AG20443 (cell line): ENCODE measurements around the gene B3GAT1.
A peak's percentile ranks its signal among the peaks of the same experiment; 100 is the strongest.

ENCODE experiments used
- DNase-seq: peaks from one replicate; pipeline ENCODE4 v3.0.0; 2012; ENCODE audit warnings: low spot score, mixed read lengths

B3GAT1 gene

DNA sequence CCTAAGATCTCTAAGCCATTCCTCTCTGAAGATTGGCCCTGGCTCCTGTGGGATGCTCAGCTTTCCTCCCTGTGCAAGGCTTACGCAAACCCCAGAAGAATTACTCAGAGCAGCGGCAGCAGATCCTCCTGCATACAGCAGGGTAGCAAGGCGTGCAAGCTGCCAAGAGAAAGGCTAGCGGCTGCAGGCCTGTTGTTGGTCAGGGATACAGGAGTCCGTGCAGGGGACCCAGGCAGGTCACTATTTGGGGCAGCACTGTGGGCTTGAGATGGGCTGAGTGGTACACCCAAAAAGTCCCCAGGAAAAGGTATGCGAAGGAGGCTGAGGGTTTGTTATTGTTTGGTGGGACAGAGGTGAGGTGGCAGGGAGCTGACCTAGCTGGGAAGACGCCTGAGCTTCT is 78.7 kb downstream of the B3GAT1 start:
- peak; percentile 32 for DNase-seq

DNA sequence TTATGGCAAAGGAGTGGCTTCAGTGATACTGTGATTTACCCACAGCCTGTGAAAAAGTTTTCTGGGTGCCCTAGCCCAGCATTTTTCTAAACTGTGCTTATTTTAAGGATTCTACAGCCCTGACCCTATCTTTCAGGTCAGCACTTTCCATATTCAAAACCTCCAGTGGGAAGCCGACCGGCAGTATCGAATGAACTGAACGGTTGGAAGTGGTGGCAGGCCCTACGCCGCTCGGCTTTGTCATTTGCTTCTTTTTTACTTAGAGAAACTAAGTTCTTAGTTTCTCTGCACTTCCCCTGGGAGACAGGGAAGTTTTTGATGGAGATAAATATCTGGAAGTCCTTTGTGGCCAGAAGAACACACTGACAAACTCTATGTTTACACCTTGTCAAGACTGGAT is 79.3 kb downstream of the B3GAT1 start:
- no peak for DNase-seq

DNA sequence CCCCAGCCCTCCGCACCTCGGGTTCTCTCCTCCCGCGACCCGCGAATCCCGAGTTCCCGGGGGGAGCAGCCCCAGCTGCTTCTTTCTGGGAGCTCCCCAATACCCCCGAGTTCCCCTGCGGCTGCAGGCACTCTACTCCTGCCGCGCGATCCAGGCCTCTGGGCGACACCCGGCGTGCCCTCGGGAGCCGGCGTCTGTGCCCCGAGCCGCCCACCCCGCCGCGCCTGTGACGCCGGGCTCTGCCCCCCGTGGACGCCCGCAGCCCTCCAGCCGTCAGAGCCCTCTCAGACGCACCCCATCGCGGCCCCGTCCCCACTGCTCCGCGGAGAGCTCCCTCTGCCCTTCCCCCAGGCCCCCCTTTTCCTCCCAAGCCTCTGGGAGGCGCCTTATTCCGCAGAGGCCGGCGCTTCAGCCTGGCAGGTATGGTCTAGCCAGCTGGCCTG is 79.8 kb downstream of the B3GAT1 start:
- no peak for DNase-seq

DNA sequence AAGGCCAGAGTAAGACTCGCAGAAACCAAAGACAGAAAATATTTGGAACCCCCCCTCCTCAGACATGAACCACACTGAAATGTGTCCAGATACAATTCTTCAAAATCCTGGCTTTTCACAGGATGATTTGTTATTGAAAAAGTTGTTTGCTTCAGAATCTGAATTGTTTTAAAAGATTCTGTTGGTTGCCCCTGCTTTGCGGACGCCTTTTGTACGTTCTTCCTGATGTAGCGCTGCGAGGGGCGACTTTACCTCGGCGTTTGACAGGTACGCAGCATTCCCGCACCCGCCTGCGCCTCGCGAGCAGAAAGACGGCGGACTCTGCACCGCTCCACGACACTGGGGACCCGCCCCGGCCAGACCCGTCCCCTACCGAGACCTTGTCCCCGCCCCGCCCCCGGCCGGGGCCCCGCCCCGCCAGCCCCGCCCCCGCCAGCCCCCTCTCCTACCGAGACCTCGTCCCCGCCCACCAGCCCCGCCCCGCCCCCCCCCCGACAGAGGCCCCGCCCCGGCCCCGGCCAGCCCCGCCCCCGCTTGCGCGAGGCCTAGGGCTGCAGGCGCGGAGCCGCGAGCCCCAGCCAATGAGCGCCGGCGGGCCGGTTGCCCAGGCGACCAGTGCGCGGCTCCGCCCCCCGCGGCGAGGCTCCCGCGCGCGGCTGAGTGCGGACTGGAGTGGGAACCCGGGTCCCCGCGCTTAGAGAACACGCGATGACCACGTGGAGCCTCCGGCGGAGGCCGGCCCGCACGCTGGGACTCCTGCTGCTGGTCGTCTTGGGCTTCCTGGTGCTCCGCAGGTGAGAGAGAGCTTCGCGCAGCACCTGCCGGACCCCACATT is 80.5 kb downstream of the B3GAT1 start, which contains the start of gene GLB1L2:
Gene GLB1L2, plus strand, starts transcription at position 635 of the 835 bp plus-strand sequence. Its CDS starts 74 bp downstream, at position 709.
- DNase-seq, result peak; percentile 75

DNA sequence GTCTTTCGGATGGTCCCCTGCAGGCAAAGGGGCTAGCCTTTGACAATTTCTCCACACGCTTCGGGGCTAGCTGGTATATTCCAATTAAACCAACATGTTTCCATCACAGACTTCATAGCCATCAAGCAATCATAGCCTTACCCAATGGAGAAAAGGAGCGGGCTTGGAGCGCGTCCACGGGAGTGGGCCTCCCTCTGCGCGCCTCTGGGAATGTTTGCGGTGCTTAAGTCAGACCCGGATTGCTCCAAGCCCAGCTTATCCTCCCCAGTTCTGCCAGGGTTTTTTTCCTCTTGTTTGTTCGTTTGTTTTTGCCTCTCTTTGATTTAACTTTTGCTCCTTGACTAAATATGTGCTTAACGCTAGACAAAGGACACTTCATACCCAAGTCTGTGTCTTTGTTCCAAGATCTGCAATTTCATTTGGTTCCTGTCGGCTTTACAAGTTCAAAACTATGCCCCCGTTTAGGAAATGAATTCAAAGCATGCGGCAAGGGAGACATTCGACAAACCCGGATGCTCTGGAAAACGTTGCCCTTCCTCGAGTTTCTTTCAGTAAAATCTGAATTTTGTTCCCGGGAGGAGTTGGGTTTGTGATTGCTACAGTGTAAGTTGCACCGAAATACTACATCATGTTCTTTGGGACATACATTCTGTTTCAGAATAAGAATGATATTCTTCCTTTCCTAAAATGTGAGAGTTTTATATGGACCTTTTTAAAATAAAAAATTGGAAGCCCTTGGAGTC is 81.3 kb downstream of the B3GAT1 start:
- no peak for DNase-seq
